GM19468 (cell line): ENCODE measurements around the gene SLC44A2.

Source experiments
- ATAC-seq: cut with Tn5 transposase; IDR thresholded peaks from one replicate; pipeline ENCODE4 v1.9.1; 2021; ENCODE audit warnings: mild to moderate bottlenecking, moderate library complexity, moderate number of reproducible peaks; ENCODE audit not compliant: unreplicated experiment; ENCODE audit errors: extremely low read depth

Gene SLC44A2

GRCh38 chr19:10625003-10625761, at the start of gene SLC44A2:
TSS of gene SLC44A2 (plus strand) at chr19:10625553. CDS start at chr19:10625634, 81 bp downstream.
- no peak for ATAC-seq

GRCh38 chr19:10577951-10578350, 47.4 kb upstream of the SLC44A2 start:
- ATAC-seq, result no peak

GRCh38 chr19:10580979-10581631, 44.2 kb upstream of the SLC44A2 start:
- no peak for ATAC-seq

DNA sequence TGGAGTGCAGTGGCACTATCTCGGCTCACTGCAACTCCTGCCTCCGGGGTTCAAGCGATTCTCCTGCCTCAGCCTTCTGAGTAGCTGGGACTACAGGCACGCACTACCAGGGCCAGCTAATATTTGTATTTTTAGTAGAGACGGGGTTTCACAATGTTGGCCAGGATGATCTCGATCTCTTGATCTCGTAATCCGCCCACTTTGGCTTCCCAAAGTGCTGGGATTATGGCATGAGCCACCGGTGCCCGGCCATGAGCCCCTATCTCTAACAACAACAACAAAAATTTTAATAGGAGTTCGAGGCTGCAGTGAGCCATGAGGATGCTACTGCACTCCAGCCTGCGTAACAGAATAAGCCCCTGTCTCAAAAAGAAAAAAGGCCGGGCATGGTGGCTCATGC, 43.3 kb upstream of the SLC44A2 start:
- no peak for ATAC-seq

DNA sequence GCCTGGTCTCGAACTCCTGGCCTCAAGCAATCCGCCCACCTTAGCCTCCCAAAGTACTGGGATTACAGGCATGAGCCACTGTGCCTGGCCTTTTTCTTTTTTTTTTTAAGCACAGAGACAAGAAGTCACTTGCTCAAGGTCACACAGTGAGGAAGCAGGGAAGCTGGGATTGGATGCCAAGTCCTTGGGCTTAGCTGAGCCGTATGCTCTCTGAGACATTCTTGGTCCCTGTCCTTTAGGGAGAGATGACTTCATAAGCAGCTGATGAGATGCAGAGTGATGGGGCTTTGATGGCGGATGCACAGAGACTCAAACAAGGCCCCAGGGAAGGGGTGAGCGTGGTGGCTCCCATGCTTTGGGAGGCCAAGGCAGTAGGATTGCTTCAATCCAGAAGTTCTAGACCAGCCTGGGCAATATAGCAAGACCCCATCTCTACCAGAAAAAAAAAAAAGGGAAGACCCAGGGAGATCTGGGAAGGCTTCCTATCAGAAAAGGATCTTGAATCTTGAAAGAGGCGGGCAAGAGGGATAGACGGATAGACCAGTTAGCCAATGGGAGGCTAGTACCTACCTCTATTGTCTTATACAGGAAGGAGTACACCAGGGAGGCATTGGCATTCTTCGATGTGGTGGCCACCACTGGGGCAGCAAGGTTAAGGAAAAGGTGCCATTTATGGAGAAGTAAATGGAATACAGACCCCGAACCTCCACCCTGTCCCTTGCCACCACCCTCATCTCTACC, 42.1 kb upstream of the SLC44A2 start:
- no peak for ATAC-seq

DNA sequence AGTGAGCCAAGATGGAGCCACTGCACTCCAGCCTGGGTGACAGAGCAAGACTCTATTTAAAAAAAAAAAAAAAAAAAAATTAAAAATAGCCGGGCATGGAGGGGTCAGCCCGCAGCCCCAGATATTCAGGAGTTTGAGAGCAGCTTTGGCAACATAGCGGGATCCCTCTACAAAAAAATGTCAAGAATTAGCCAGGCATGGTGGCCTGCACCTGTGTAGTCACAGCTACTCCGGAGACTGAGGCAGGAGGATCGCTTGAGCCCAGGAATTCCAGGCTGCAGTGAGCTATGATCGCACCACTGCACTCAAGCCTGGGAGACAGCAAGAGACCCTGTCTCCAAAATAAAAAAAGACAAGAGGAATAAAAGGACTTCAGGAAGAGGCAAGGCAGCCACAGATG, 39.0 kb upstream of the SLC44A2 start:
- no peak for ATAC-seq

- ATAC-seq, result no peak
These were observed 38.1 kb upstream of the SLC44A2 start, which contains the start of gene AP1M2 for GRCh38 chr19:10587022-10587838. TSS of gene AP1M2 (minus strand) at chr19:10587312. CDS start at chr19:10587231, 81 bp downstream.

GRCh38 chr19:10587839-10588150, 37.6 kb upstream of the SLC44A2 start:
- ATAC-seq, result no peak

DNA sequence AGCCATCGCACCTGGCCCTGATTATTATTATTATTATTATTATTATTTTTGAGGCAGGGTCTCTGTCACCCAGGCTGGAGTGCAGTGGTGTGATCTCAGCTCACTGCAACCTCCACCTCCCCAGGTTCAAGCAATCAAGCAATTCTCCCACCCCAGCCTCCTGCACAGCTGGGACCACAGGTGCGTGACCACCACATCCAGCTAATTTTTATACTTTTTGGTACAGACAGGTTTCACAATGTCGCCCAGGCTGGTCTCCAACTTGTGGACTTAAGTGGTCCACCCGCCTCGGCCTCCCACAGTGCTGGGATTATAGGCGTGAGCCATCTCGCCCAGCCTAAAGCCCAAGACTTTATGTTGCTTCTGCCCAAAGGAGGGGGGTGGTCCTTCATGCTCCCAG, 32.2 kb upstream of the SLC44A2 start:
- ATAC-seq, result no peak

- ATAC-seq, result no peak
These were observed 31.3 kb upstream of the SLC44A2 start for GRCh38 chr19:10593820-10594637.

GRCh38 chr19:10600149-10600548, 25.2 kb upstream of the SLC44A2 start:
- ATAC-seq, result no peak

- ATAC-seq, result no peak
These were observed 23.4 kb upstream of the SLC44A2 start for GRCh38 chr19:10601999-10602329.

DNA sequence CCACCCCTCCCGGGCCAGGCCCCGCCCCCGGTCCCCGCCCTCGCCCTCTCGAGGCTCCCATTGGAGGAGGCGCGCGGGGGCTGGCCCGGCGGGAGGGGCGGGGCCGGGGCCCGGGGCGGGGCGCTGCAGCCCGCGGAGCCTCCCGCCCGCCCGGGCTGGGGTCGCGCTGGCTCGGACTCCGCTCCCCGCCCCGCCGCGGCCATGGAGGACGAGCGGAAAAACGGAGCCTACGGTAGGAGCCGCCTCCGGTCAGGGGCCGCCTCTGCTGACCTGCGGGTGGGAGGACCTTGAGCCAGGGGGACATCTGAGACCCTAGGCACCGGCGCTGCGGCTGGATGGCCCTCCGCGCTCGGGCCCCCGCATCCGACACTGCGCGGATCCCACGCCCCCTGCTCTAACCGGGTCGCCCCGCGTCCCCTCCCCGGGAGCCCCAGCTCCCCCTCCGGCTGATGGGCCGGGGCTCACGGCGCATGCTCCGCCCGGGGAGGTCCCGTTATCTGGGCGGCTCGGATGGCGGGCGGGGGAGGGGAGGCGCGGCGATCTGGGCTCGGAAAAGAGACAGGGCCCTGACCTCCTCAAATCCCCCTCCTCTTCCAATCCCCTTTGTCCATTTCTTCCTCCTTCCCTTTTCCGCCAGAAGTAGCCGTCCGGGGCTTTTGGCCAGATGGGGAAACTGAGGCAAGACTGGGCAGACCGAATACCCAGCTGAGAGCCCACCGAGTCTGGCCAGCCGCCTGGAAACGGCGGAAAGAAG, 22.8 kb upstream of the SLC44A2 start:
- peak; percentile 29 for ATAC-seq

DNA sequence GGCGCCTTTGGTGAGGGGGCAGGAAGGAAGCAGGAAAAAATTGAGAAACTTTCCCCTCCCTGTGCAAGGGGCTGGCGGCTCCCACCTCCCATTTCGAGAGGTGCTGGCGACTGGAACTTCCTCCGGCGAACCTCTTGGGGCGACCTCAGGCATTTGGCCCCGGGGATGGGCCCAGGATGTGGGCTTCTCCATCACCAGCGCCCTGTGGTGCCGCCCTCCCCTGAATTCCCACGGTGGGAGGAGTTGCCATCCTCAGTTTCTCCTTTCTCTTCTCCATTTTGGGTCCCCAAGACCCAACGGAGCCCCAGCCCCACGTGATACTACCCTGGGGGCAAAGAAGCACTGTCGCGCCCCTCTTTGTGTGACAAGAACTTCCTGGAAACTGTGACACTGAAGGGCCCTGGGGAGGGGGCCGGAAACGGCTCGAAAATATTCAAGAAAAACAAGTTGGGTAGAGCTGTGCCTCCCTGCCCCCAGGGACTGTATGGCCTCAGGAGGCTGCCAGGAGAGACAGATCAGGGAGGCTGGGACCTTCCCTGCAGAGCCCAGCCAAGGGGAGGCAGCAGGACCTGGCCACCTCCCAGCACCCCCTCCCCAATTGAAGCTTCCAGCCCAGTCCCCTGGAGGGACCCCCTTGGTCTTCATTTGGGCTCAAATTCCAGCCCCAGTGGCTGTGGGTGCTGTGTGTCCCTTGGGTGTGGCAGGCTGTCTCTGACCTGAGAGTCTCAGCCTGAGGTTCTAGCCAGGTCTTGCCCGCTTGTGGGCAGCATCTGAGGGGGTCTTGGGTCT, 22.1 kb upstream of the SLC44A2 start:
- no peak for ATAC-seq

DNA sequence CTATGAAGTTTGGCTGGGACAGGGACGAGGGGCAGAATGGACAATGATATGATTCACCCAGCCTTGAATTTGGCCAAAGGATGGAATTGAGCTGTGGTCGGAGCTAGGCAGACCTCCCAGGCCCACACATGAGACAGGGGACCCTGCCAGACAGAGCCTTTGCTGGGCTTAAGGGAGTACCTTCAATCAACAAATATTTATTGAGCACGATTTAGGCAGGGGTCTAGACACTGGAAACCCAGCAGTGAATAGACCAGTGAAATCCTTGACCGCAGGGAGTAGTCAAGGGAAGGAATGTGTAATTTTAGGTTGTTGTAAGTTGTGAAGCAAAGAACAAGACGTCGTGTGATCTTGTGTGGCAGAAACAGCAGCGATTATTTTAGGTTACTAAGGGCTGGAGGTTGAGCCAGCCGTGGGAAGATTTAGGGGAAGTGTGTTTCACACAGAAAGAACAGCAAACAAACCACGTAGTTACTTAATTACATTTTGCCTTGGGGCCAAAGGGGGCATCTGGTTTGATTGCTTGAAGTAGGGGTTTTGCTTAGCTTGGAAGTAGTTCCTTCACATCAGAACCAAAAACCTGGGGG, 21.4 kb upstream of the SLC44A2 start:
- peak; percentile 12 for ATAC-seq

- no peak for ATAC-seq
These were observed 20.8 kb upstream of the SLC44A2 start for GRCh38 chr19:10604460-10604980.

- no peak for ATAC-seq
These were observed 13.4 kb upstream of the SLC44A2 start for GRCh38 chr19:10611907-10612306.
